ENCODE data around the gene TXN. TPM values are rescaled to one million over a fixed set of nuclear protein-coding genes. Genes with fewer than 3 reads are reported as not detected.

The TXN gene
- total RNA-seq, 1 experiment from 2014 or later = 280 TPM

DNA sequence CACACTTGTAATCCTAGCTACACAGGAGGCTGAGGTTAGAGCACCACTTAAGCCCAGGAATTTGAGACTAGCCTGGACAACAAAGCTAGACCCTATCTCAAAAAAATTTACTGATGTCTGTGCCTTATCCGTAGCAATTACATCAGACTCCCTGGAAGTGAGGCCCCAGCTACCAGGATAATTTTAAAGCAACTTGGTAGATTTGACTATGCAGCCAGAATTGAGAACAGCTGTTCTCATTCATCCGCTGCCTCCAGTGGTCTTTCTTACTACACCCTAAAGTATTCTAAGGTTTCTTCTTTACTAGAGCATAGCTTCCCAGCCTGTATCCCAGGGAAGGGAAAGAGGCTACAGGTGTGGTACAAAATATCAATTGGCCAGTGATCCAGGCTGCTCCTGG is 28.0 kb downstream of the TXN start:
- TF ChIP-seq, protein P1, sequence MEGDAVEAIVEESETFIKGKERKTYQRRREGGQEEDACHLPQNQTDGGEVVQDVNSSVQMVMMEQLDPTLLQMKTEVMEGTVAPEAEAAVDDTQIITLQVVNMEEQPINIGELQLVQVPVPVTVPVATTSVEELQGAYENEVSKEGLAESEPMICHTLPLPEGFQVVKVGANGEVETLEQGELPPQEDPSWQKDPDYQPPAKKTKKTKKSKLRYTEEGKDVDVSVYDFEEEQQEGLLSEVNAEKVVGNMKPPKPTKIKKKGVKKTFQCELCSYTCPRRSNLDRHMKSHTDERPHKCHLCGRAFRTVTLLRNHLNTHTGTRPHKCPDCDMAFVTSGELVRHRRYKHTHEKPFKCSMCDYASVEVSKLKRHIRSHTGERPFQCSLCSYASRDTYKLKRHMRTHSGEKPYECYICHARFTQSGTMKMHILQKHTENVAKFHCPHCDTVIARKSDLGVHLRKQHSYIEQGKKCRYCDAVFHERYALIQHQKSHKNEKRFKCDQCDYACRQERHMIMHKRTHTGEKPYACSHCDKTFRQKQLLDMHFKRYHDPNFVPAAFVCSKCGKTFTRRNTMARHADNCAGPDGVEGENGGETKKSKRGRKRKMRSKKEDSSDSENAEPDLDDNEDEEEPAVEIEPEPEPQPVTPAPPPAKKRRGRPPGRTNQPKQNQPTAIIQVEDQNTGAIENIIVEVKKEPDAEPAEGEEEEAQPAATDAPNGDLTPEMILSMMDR (conservative IDR thresholded peaks at IDR 0.05) = no peak
- Histone ChIP-seq H2BK12ac (ENCODE audit: insufficient read length, low read depth, low read length) (no peak overlapping the region), H3K56ac (ENCODE audit: insufficient read length, low read depth, low read length) (no peak overlapping the region), H4K5ac (ENCODE audit: insufficient read length, low read depth, low read length) (no peak overlapping the region), H3K23me2 (ENCODE audit: insufficient read length, low read depth, low read length, poor library complexity, severe bottlenecking) (no peaks in the 10 kb centered on the region), H3K9me3 (ENCODE audit: control insufficient read depth, low read depth, low read length) (no peaks in the 10 kb centered on the region), H3K9ac (ENCODE audit: extremely low read depth, insufficient read length, low read length) (no peak overlapping the region), H3K27ac (ENCODE audit: insufficient read length, low read depth, low read length) (no peak overlapping the region), H2AFZ (ENCODE audit: low read length) (no peak overlapping the region), H2BK5ac (ENCODE audit: insufficient read length, low read length) (no peak overlapping the region), H2BK20ac (ENCODE audit: low read depth, low read length, poor library complexity, severe bottlenecking) (no peak overlapping the region), H2BK15ac (ENCODE audit: low read depth, low read length) (no peak overlapping the region), H3K4me1 (ENCODE audit: insufficient read depth, low read length) (peaks cover 2% of the 10 kb centered on the region; the same call in 1 of the 2 replicates), H3K4me2 (ENCODE audit: insufficient read depth, insufficient read length, low read length) (no peak overlapping the region), H4K8ac (replicated peaks; ENCODE audit: insufficient read length, low read depth, low read length) (no peak overlapping the region), H3K18ac (ENCODE audit: insufficient read length, low read depth, low read length) (no peak overlapping the region), H3K14ac (ENCODE audit: insufficient read depth, low read length) (no peak overlapping the region), H3K27me3 (ENCODE audit: insufficient read depth, low read length) (no peaks in the 10 kb centered on the region), H2AK5ac (ENCODE audit: insufficient read length, low read length) (no peak overlapping the region), H4K91ac (ENCODE audit: insufficient read length, low read depth, low read length) (no peak overlapping the region), H2BK120ac (ENCODE audit: low read depth, low read length, poor library complexity, severe bottlenecking) (no peak overlapping the region), H3T11ph (ENCODE audit: low read length) (no peak overlapping the region), H3K79me2 (ENCODE audit: insufficient read depth, low read length) (no peaks in the 10 kb centered on the region), H3K79me1 (ENCODE audit: insufficient read depth, low read depth, low read length, poor library complexity, severe bottlenecking) (no peaks in the 10 kb centered on the region), H3K4ac (ENCODE audit: low read depth, low read length) (no peak overlapping the region), H4K20me1 (ENCODE audit: control insufficient read depth, insufficient read depth, insufficient read length) (no peaks in the 10 kb centered on the region), H3K23ac (ENCODE audit: insufficient read length, low read depth, low read length) (no peak overlapping the region)
- H3K27me3 Mint-ChIP-seq (ENCODE audit: low read depth) = peaks cover 2% of the 10 kb centered on the region; the same call in 1 of the 2 replicates
- no peak overlapping the region for H3K4me3 Mint-ChIP-seq
- H3K9me3 Mint-ChIP-seq = peaks cover 0 to 3% of the 10 kb centered on the region in 2 experiments; a peak in 1 of 5 replicates
- peaks cover 12 to 15% of the 10 kb centered on the region in 2 experiments for H3K4me1 Mint-ChIP-seq
- DNase-seq = no peak
- H3K27ac Mint-ChIP-seq = no peak overlapping the region; a peak in 1 of 7 replicates
- H3K36me3 Mint-ChIP-seq (ENCODE audit: insufficient read depth in 1 of 3, low read depth in 3 of 3) = no peaks in the 10 kb centered on the region
- WGBS (ENCODE audit: extremely low coverage, insufficient read length, low lambda C conversion rate) = no CpG with 5 or more reads among the region's 2 CpGs

Data from H9 (cell line).